ENCODE measurements around the gene SFMBT1. TPM values are rescaled to one million over a fixed set of nuclear protein-coding genes. Genes with fewer than 3 reads are reported as not detected.
A peak's percentile ranks its signal among the peaks of the same experiment; 100 is the strongest.
"Not testable (repeated sequence)": the region's sequence is repeated elsewhere in the genome, so short reads cannot be mapped to it uniquely, and the experiment has no call there.

Gene SFMBT1
- total and polyA plus RNA-seq, 5 donors from 2014 or later: 13.1 to 31.4 (median 16.7) TPM

GRCh38 chr3:53056442-53056841, 10.6 kb upstream of the SFMBT1 start:
- no peak for ATAC-seq (ENCODE audit: low read depth in 2 of 2)
- no peak for DNase-seq
- H3K9me3 Mint-ChIP-seq: no peaks in the 10 kb centered on the region

GRCh38 chr3:53054233-53054632, 8.4 kb upstream of the SFMBT1 start:
- not testable (repeated sequence) for H3K4me1 Mint-ChIP-seq; H3K27me3 ChIP-seq (ENCODE audit: control insufficient read depth, insufficient read depth, low read length); H3K9me3 ChIP-seq (ENCODE audit: control insufficient read depth in 2 of 2, low read length in 2 of 2); H3K27ac Mint-ChIP-seq; ATAC-seq (ENCODE audit: low read depth in 2 of 2); H3K27ac ChIP-seq (ENCODE audit: insufficient read depth, low read length, poor library complexity, severe bottlenecking); H3K36me3 ChIP-seq (ENCODE audit: control insufficient read depth, insufficient read depth, low read length); H3K4me3 ChIP-seq (ENCODE audit: low read depth, low read length); H3K9me3 Mint-ChIP-seq; H3K36me3 Mint-ChIP-seq; H3K4me3 Mint-ChIP-seq; H3K27me3 Mint-ChIP-seq; H3K4me1 ChIP-seq (ENCODE audit: control insufficient read depth, insufficient read depth, low read length, poor library complexity, severe bottlenecking); DNase-seq

More at GRCh38 chr3:53056442-53056841, 10.6 kb upstream of the SFMBT1 start:
- Histone ChIP-seq H3K4me1 (ENCODE audit: control insufficient read depth, insufficient read depth, low read length, poor library complexity, severe bottlenecking) (no peaks in the 10 kb centered on the region), H3K9me3 (ENCODE audit: control insufficient read depth in 2 of 2, low read length in 2 of 2) (no peaks in the 10 kb centered on the region), H3K4me3 (ENCODE audit: low read depth, low read length) (no peak overlapping the region), H3K27ac (ENCODE audit: insufficient read depth, low read length, poor library complexity, severe bottlenecking) (no peak overlapping the region), H3K36me3 (ENCODE audit: control insufficient read depth, insufficient read depth, low read length) (no peaks in the 10 kb centered on the region), H3K27me3 (ENCODE audit: control insufficient read depth, insufficient read depth, low read length) (no peaks in the 10 kb centered on the region)
- H3K4me3 Mint-ChIP-seq: no peak overlapping the region
- H3K27me3 Mint-ChIP-seq: peaks cover 6% of the 10 kb centered on the region
- H3K27ac Mint-ChIP-seq: no peak overlapping the region
- no peaks in the 10 kb centered on the region for H3K36me3 Mint-ChIP-seq
- H3K4me1 Mint-ChIP-seq: peaks cover 0 to 2% (median 0%) of the 10 kb centered on the region in 4 donors

- Mint-ChIP-seq H3K36me3 (no peaks in the 10 kb centered on the region), H3K4me3 (peak overlapping the region in 1 of 4 donors; percentile 8), H3K4me1 (peaks cover 6 to 7% (median 7%) of the 10 kb centered on the region in 4 donors), H3K27ac (no peak overlapping the region), H3K9me3 (peaks cover 0 to 2% (median 0%) of the 10 kb centered on the region in 7 donors), H3K27me3 (peaks cover 2% of the 10 kb centered on the region)
- H3K4me1 ChIP-seq (ENCODE audit: control insufficient read depth, insufficient read depth, low read length, poor library complexity, severe bottlenecking): peaks cover 3% of the 10 kb centered on the region
- no peak overlapping the region for H3K27ac ChIP-seq (ENCODE audit: insufficient read depth, low read length, poor library complexity, severe bottlenecking)
- H3K9me3 ChIP-seq (ENCODE audit: control insufficient read depth in 2 of 2, low read length in 2 of 2): no peaks in the 10 kb centered on the region
- H3K4me3 ChIP-seq (ENCODE audit: low read depth, low read length): no peak overlapping the region
- ATAC-seq (ENCODE audit: low read depth in 2 of 2): no peak
- no peaks in the 10 kb centered on the region for H3K27me3 ChIP-seq (ENCODE audit: control insufficient read depth, insufficient read depth, low read length)
- no peak for DNase-seq
- H3K36me3 ChIP-seq (ENCODE audit: control insufficient read depth, insufficient read depth, low read length): no peaks in the 10 kb centered on the region
Observed at GRCh38 chr3:53051929-53052328, 6.1 kb upstream of the SFMBT1 start.

GRCh38 chr3:53049987-53050386, 4.1 kb upstream of the SFMBT1 start:
- Histone ChIP-seq H3K9me3 (ENCODE audit: control insufficient read depth in 2 of 2, low read length in 2 of 2) (no peaks in the 10 kb centered on the region), H3K4me3 (ENCODE audit: low read depth, low read length) (no peak overlapping the region), H3K36me3 (ENCODE audit: control insufficient read depth, insufficient read depth, low read length) (no peaks in the 10 kb centered on the region), H3K27me3 (ENCODE audit: control insufficient read depth, insufficient read depth, low read length) (no peaks in the 10 kb centered on the region), H3K4me1 (ENCODE audit: control insufficient read depth, insufficient read depth, low read length, poor library complexity, severe bottlenecking) (peaks cover 7% of the 10 kb centered on the region), H3K27ac (ENCODE audit: insufficient read depth, low read length, poor library complexity, severe bottlenecking) (no peak overlapping the region)
- ATAC-seq (ENCODE audit: low read depth in 2 of 2) (no peak), DNase-seq (no peak)
- Mint-ChIP-seq H3K9me3 (peaks cover 0 to 2% (median 0%) of the 10 kb centered on the region in 7 donors), H3K27me3 (peaks cover 6% of the 10 kb centered on the region), H3K27ac (peak overlapping the region in 1 of 3 donors; percentile 9), H3K4me3 (peak overlapping the region in 1 of 4 donors; percentile 25), H3K4me1 (peaks cover 6 to 11% (median 8%) of the 10 kb centered on the region in 4 donors), H3K36me3 (no peaks in the 10 kb centered on the region)

- no peaks in the 10 kb centered on the region for H3K36me3 Mint-ChIP-seq
- peaks cover 10% of the 10 kb centered on the region for H3K27me3 Mint-ChIP-seq
- Histone ChIP-seq H3K27ac (ENCODE audit: insufficient read depth, low read length, poor library complexity, severe bottlenecking) (peak overlapping the region; percentile 61), H3K4me3 (ENCODE audit: low read depth, low read length) (peak overlapping the region; percentile 53), H3K4me1 (ENCODE audit: control insufficient read depth, insufficient read depth, low read length, poor library complexity, severe bottlenecking) (peaks cover 20% of the 10 kb centered on the region), H3K27me3 (ENCODE audit: control insufficient read depth, insufficient read depth, low read length) (no peaks in the 10 kb centered on the region), H3K36me3 (ENCODE audit: control insufficient read depth, insufficient read depth, low read length) (no peaks in the 10 kb centered on the region), H3K9me3 (ENCODE audit: control insufficient read depth in 2 of 2, low read length in 2 of 2) (no peaks in the 10 kb centered on the region)
- H3K9me3 Mint-ChIP-seq: peaks cover 0 to 4% (median 0%) of the 10 kb centered on the region in 7 donors
- peak; percentile 51 to 60 for ATAC-seq (ENCODE audit: low read depth in 2 of 2)
- DNase-seq: peak; percentile 49 to 74 (median 66)
- H3K4me1 Mint-ChIP-seq: peaks cover 26 to 39% (median 30%) of the 10 kb centered on the region in 4 donors
- H3K27ac Mint-ChIP-seq: peak overlapping the region; percentile 80 to 83 (median 81)
- peak overlapping the region; percentile 88 to 97 (median 90) for H3K4me3 Mint-ChIP-seq
Observed at GRCh38 chr3:53046171-53047170, 598 bp upstream of the SFMBT1 start.

GRCh38 chr3:53044711-53045517, 959 bp downstream of the SFMBT1 start:
- peaks cover 10% of the 10 kb centered on the region for H3K27me3 Mint-ChIP-seq
- Histone ChIP-seq H3K27me3 (ENCODE audit: control insufficient read depth, insufficient read depth, low read length) (no peaks in the 10 kb centered on the region), H3K9me3 (ENCODE audit: control insufficient read depth in 2 of 2, low read length in 2 of 2) (no peaks in the 10 kb centered on the region), H3K36me3 (ENCODE audit: control insufficient read depth, insufficient read depth, low read length) (no peaks in the 10 kb centered on the region), H3K4me1 (ENCODE audit: control insufficient read depth, insufficient read depth, low read length, poor library complexity, severe bottlenecking) (peaks cover 26% of the 10 kb centered on the region), H3K27ac (ENCODE audit: insufficient read depth, low read length, poor library complexity, severe bottlenecking) (peak overlapping the region; percentile 86), H3K4me3 (ENCODE audit: low read depth, low read length) (peak overlapping the region; percentile 93)
- ATAC-seq (ENCODE audit: low read depth in 2 of 2) (peak; percentile 52 to 54), DNase-seq (peak; percentile 64 to 71 (median 64))
- peak overlapping the region; percentile 95 to 98 (median 96) for H3K4me3 Mint-ChIP-seq
- H3K27ac Mint-ChIP-seq: peak overlapping the region; percentile 87 to 97 (median 94)
- peaks cover 0 to 2% (median 0%) of the 10 kb centered on the region in 7 donors for H3K9me3 Mint-ChIP-seq
- peaks cover 29 to 50% (median 37%) of the 10 kb centered on the region in 4 donors for H3K4me1 Mint-ChIP-seq
- H3K36me3 Mint-ChIP-seq: peaks cover 4% of the 10 kb centered on the region

GRCh38 chr3:53044371-53044710, 1.5 kb downstream of the SFMBT1 start:
- peak overlapping the region; percentile 87 to 97 (median 94) for H3K27ac Mint-ChIP-seq
- H3K4me3 Mint-ChIP-seq: peak overlapping the region; percentile 95 to 98 (median 96)
- no peaks in the 10 kb centered on the region for H3K27me3 ChIP-seq (ENCODE audit: control insufficient read depth, insufficient read depth, low read length)
- H3K36me3 Mint-ChIP-seq: peaks cover 4% of the 10 kb centered on the region
- no peaks in the 10 kb centered on the region for H3K36me3 ChIP-seq (ENCODE audit: control insufficient read depth, insufficient read depth, low read length)
- peaks cover 29 to 53% (median 38%) of the 10 kb centered on the region in 4 donors for H3K4me1 Mint-ChIP-seq
- H3K9me3 Mint-ChIP-seq: peaks cover 0 to 2% (median 0%) of the 10 kb centered on the region in 7 donors
- peak overlapping the region; percentile 93 for H3K4me3 ChIP-seq (ENCODE audit: low read depth, low read length)
- no peaks in the 10 kb centered on the region for H3K9me3 ChIP-seq (ENCODE audit: control insufficient read depth in 2 of 2, low read length in 2 of 2)
- ATAC-seq (ENCODE audit: low read depth in 2 of 2) (no peak), DNase-seq (no peak)
- H3K27ac ChIP-seq (ENCODE audit: insufficient read depth, low read length, poor library complexity, severe bottlenecking): peak overlapping the region; percentile 86
- peaks cover 26% of the 10 kb centered on the region for H3K4me1 ChIP-seq (ENCODE audit: control insufficient read depth, insufficient read depth, low read length, poor library complexity, severe bottlenecking)
- H3K27me3 Mint-ChIP-seq: peaks cover 10% of the 10 kb centered on the region

Data from CD4-positive, CD25-positive, alpha-beta regulatory T cell (primary cell).